HepG2 (cell line): Measurements from ENCODE around the gene LIPE. TPM values are rescaled to one million over a fixed set of nuclear protein-coding genes. Genes with fewer than 3 reads are reported as not detected.

Experiments
- AGO2 ChIP-seq: fragments of 200-400 bp; formaldehyde crosslinking; optimal IDR thresholded peaks from 2 replicates; pipeline ENCODE3; 2017; ENCODE audit warnings: mild to moderate bottlenecking, low read depth, low read length, moderate library complexity
- BCL6 ChIP-seq: IDR thresholded peaks from 2 replicates; pipeline ENCODE4 v1.6.1; 2016; ENCODE audit warnings: missing genetic modification reagents, missing compliant biosample characterization
- CC2D1A ChIP-seq: sonication (generic); formaldehyde crosslinking; IDR thresholded peaks from 2 replicates; pipeline ENCODE4 v1.8.1; 2023; ENCODE audit warnings: mild to moderate bottlenecking, missing genetic modification reagents
- DNMT1 ChIP-seq: sonication (generic); formaldehyde crosslinking; IDR thresholded peaks from 2 replicates; pipeline ENCODE4 v1.5.1; 2020; ENCODE audit warnings: mild to moderate bottlenecking, missing genetic modification reagents
- ELF3 ChIP-seq: IDR thresholded peaks from 2 replicates; pipeline ENCODE4 v1.6.1; 2016; ENCODE audit warnings: missing genetic modification reagents, missing compliant biosample characterization
- GFI1 ChIP-seq: sonication (generic); formaldehyde crosslinking; IDR thresholded peaks from 2 replicates; pipeline ENCODE4 v1.5.0; 2020; ENCODE audit warnings: missing genetic modification reagents, mild to moderate bottlenecking, borderline replicate concordance
- HOMEZ ChIP-seq: IDR thresholded peaks from 2 replicates; pipeline ENCODE4 v1.6.1; 2016; ENCODE audit warnings: low read depth
- MIER2 ChIP-seq: IDR thresholded peaks from 2 replicates; pipeline ENCODE4 v1.6.1; 2016; ENCODE audit warnings: missing biosample characterization, missing genetic modification reagents
- MNT ChIP-seq: fragments of 450-650 bp; IDR thresholded peaks from 2 replicates; pipeline ENCODE4 v1.6.1; 2016
- MZF1 ChIP-seq: sonication (generic); formaldehyde crosslinking; IDR thresholded peaks from 2 replicates; pipeline ENCODE4 v1.8.1; 2023; ENCODE audit warnings: mild to moderate bottlenecking, missing genetic modification reagents, borderline replicate concordance
- SP2 ChIP-seq: sonication (generic); formaldehyde crosslinking; IDR thresholded peaks from 2 replicates; pipeline ENCODE4 v1.5.1; 2020; ENCODE audit warnings: mild to moderate bottlenecking, missing genetic modification reagents
- SP4 ChIP-seq: sonication (generic); formaldehyde crosslinking; IDR thresholded peaks from 2 replicates; pipeline ENCODE4 v1.8.1; 2023; ENCODE audit warnings: mild to moderate bottlenecking, missing genetic modification reagents
- TBL1XR1 ChIP-seq: fragments of 150-350 bp; IDR thresholded peaks from 2 replicates; pipeline ENCODE4 v1.6.1; 2014; ENCODE audit warnings: borderline replicate concordance, low read length; ENCODE audit not compliant: partially characterized antibody
- TBX3 ChIP-seq: fragments of 450-650 bp; IDR thresholded peaks from 2 replicates; pipeline ENCODE4 v1.6.1; 2017; ENCODE audit warnings: antibody characterized with exemption, mild to moderate bottlenecking, inconsistent platforms, borderline replicate concordance
- TEF ChIP-seq: sonication (generic); formaldehyde crosslinking; IDR thresholded peaks from 2 replicates; pipeline ENCODE4 v1.5.0; 2020; ENCODE audit warnings: missing genetic modification reagents
- TP53 ChIP-seq: sonication (generic); formaldehyde crosslinking; conservative IDR thresholded peaks from 2 replicates; pipeline ENCODE4 v1.4.0; 2020; ENCODE audit warnings: missing genetic modification reagents
- ZBTB2 ChIP-seq: sonication (generic); formaldehyde crosslinking; IDR thresholded peaks from 2 replicates; pipeline ENCODE4 v1.8.0; 2022; ENCODE audit warnings: low read depth, missing genetic modification reagents
- ZNF142 ChIP-seq: sonication (generic); formaldehyde crosslinking; IDR thresholded peaks from 2 replicates; pipeline ENCODE4 v1.4.0; 2020; ENCODE audit warnings: missing genetic modification reagents
- ZNF589 ChIP-seq: sonication (generic); formaldehyde crosslinking; conservative IDR thresholded peaks from 2 replicates; pipeline ENCODE4 v1.8.0; 2022; ENCODE audit warnings: mild to moderate bottlenecking, moderate library complexity, missing genetic modification reagents
- ZNF678 ChIP-seq: sonication (generic); formaldehyde crosslinking; IDR thresholded peaks from 2 replicates; pipeline ENCODE4 v1.4.0; 2020; ENCODE audit warnings: mild to moderate bottlenecking, missing genetic modification reagents
- ZNF792 ChIP-seq: IDR thresholded peaks from 2 replicates; pipeline ENCODE4 v1.6.1; 2016
- polyA plus RNA-seq, 8 experiments: library from polyadenylated mRNA; depleted of rRNA in 3 of 8; stranded (reverse) in 7 of 8; unstranded in 1 of 8; fragments of >200 nt; fragmentation: Illumina TruSeq in 4 of 8; extraction: Trizol in 4 of 8; gene quantifications; 2 replicates each; pipeline versions ENCODE4 v1.2.1 to v1.2.3, GENCODE V29; 2011 to 2016; ENCODE audit warnings: low read depth in 4 of 8, missing spikeins in 1 of 8, mixed read lengths in 1 of 8; ENCODE audit not compliant: insufficient read depth in 1 of 8
- total RNA-seq, 5 experiments: library from RNA; depleted of rRNA; stranded (reverse); fragments of >200 nt; fragmentation: Illumina TruSeq; extraction: Trizol; gene quantifications; 2 replicates each; pipeline ENCODE4 v1.2.3, GENCODE V29; 2016; ENCODE audit warnings: low read depth in 1 of 5

The LIPE gene
- total and polyA plus RNA-seq, 2 of the 13 experiments (the other 11 are each of a cell fraction or from before 2014, with no cell fraction given) = not detected

GRCh38 chr19:42443944-42444398 is 16.8 kb upstream of the LIPE start (continued):
- peak; percentile 85 for TF ChIP-seq HOMEZ (CRISPR knock-in tag)
- no peak for TF ChIP-seq MZF1 (CRISPR knock-in tag)
- TF ChIP-seq TBL1XR1 = no peak
- TF ChIP-seq TEF (CRISPR knock-in tag) = no peak
- no peak for TF ChIP-seq DNMT1 (CRISPR knock-in tag)
- no peak for TF ChIP-seq CC2D1A (CRISPR knock-in tag)
- no peak for TF ChIP-seq AGO2
- 0 out of 2 replicates have a peak, but pooled peaks have one; percentile 26 for TF ChIP-seq BCL6 (CRISPR knock-in tag)
- TF ChIP-seq ZNF678 = 0 out of 2 replicates have a peak, but pooled peaks have one; percentile 37
- no peak for TF ChIP-seq TBX3
- TF ChIP-seq ZNF142 (CRISPR knock-in tag) = no peak
- TF ChIP-seq SP2 (CRISPR knock-in tag) = no peak
- peak; percentile 96 for TF ChIP-seq GFI1 (CRISPR knock-in tag)
- TF ChIP-seq MNT = no peak
- TF ChIP-seq SP4 (CRISPR knock-in tag) = no peak
- TF ChIP-seq TP53 (CRISPR knock-in tag) = no peak
- TF ChIP-seq ZNF792 (CRISPR knock-in tag) = peak; percentile 75; the same call in 1 of the 2 replicates
- TF ChIP-seq MIER2 (CRISPR knock-in tag) = no peak
- TF ChIP-seq ZBTB2 = no peak
- peak; percentile 74 for TF ChIP-seq ELF3 (CRISPR knock-in tag)
- no peak for TF ChIP-seq ZNF589 (CRISPR knock-in tag)
